ENCODE data around the gene UBTD1.

The UBTD1 gene

GRCh38 chr10:97563337-97563736 is 64.6 kb downstream of the UBTD1 start:
- DNase-seq (ENCODE audit: low read depth): no peak
- no peak overlapping the region for H3K4me3 ChIP-seq (ENCODE audit: control insufficient read depth, low read depth, low read length)
- TF ChIP-seq CTCF (conservative IDR thresholded peaks at IDR 0.05; ENCODE audit: control insufficient read depth, insufficient read depth, low read depth, low read length): no peak

DNA sequence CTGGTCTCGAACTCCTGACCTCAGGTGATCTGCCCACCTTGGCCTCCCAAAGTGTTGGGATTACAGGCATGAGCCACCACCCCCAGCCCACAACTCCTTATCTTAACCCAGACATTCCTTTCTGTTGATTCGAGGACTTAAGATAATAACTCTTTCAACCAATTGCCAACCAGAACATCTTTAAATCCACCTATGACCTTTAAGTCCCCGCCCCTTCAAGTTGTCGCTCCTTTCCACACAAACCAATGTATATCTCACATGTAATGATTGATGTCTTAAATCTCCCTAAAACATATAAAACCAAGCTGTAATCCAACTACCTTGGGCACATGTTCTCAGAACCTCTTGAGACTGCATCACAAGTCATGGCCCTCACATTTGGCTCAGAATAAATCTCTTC is 66.1 kb downstream of the UBTD1 start:
- TF ChIP-seq CTCF (conservative IDR thresholded peaks at IDR 0.05; ENCODE audit: control insufficient read depth, insufficient read depth, low read depth, low read length): no peak
- no peak for DNase-seq (ENCODE audit: low read depth)
- H3K4me3 ChIP-seq (ENCODE audit: control insufficient read depth, low read depth, low read length): no peak overlapping the region

GRCh38 chr10:97566336-97566996 is 67.7 kb downstream of the UBTD1 start:
- TF ChIP-seq CTCF (conservative IDR thresholded peaks at IDR 0.05; ENCODE audit: control insufficient read depth, insufficient read depth, low read depth, low read length): no peak

DNA sequence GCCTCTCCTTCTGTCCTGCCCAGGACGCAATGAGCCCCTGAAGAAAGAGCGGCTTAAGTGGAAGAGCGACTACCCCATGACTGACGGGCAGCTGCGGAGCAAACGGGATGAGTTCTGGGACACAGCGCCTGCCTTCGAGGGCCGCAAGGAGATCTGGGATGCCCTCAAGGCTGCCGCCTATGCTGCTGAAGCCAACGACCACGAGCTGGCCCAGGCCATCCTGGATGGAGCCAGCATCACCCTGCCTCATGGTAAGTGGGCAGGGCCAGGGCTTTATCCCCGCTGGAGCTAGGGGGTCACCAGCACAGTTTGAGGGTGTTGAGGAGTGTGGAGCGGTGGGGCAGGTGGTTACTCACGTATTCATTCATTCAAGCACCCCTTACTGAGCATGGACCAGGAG is 69.2 kb downstream of the UBTD1 start:
- no peak overlapping the region for H3K4me3 ChIP-seq (ENCODE audit: control insufficient read depth, low read depth, low read length)
- no peak for TF ChIP-seq CTCF (conservative IDR thresholded peaks at IDR 0.05; ENCODE audit: control insufficient read depth, insufficient read depth, low read depth, low read length)
- DNase-seq (ENCODE audit: low read depth): no peak

More at GRCh38 chr10:97566336-97566996, 67.7 kb downstream of the UBTD1 start:
- DNase-seq (ENCODE audit: low read depth): no peak
- H3K4me3 ChIP-seq (ENCODE audit: control insufficient read depth, low read depth, low read length): no peak overlapping the region

GRCh38 chr10:97570146-97570788 is 71.5 kb downstream of the UBTD1 start:
- TF ChIP-seq CTCF (conservative IDR thresholded peaks at IDR 0.05; ENCODE audit: control insufficient read depth, insufficient read depth, low read depth, low read length): no peak
- H3K4me3 ChIP-seq (ENCODE audit: control insufficient read depth, low read depth, low read length): no peak overlapping the region
- no peak for DNase-seq (ENCODE audit: low read depth)

DNA sequence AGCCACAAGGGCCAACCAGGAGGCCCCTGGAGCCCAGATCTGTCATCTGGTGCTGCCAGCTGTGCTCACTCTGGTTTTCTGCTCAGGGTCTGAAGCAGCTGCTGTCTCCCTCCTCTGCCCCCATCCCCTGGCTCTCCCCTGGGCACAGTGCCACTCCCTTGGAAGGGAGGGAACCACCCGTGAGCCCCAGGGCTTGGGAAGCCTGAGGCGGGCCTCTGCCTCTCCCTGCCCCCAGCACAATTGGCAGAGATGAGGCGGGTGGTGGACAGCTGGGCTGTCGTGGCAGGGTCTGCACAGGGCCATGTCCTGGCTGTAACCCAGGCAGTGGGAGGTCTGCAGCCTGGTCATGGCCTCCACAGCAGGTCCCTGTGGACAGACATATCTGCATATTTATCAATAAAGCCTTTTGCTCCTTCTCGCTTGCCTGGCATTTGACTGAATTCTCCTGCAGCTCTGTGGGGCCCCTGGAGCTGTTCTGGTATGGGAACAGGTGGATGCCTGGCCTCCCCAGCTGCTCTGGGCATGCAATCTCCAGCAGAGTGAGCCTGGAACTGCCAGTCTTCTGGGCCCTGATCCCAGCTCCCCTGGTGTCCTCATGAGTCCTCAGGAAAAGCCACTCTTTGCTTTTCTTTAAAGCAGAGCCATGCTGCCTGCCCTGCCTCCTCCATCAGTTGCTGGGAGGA is 72.2 kb downstream of the UBTD1 start:
- no peak overlapping the region for H3K4me3 ChIP-seq (ENCODE audit: control insufficient read depth, low read depth, low read length)
- TF ChIP-seq CTCF (conservative IDR thresholded peaks at IDR 0.05; ENCODE audit: control insufficient read depth, insufficient read depth, low read depth, low read length): no peak
- no peak for DNase-seq (ENCODE audit: low read depth)

All from fibroblast of mammary gland (primary cell).